ENCODE data around the gene SHROOM1.

SHROOM1 gene

DNA sequence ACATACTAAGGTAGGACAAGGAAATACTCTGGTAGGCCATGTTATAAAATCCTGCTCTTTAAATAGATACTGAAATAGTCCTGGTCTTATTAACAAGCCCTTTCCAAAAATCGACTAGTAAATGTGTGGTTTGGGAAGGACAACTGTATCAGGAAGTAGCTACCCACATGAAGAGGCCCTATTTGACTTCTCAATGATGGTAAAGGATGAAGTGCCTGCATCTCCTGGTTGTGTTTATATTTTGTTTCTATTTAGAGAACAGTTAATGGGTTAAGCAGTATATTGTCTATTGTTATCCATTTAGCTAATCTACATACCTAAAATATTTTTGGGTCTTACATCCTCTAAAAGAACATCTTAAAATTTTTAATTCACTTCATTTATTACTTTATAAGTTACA is 23.3 kb upstream of the SHROOM1 start:
- DNase-seq (ENCODE audit: low read depth in 2 of 2): no peak

DNA sequence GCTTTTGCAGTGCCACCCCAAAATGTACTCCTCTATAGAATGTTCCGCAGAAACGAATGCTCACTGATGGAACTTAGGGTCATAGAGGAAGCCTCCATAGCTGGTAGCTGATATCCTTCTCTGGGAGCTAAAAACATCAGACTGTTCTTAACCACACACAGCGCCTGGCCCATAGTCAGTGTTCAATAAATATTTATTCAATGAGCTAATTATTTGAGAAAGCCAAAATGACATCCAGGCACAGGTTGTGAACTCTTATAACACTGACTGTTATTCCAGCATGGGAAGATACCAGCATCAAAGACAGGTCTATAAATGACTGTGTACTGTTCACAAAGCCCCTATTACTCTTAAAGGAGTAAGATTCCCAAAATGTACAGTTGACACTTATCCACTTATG is 22.9 kb upstream of the SHROOM1 start:
- no peak for DNase-seq (ENCODE audit: low read depth in 2 of 2)

GRCh38 chr5:132850066-132850465 is 19.6 kb upstream of the SHROOM1 start:
- DNase-seq (ENCODE audit: low read depth in 2 of 2): no peak

DNA sequence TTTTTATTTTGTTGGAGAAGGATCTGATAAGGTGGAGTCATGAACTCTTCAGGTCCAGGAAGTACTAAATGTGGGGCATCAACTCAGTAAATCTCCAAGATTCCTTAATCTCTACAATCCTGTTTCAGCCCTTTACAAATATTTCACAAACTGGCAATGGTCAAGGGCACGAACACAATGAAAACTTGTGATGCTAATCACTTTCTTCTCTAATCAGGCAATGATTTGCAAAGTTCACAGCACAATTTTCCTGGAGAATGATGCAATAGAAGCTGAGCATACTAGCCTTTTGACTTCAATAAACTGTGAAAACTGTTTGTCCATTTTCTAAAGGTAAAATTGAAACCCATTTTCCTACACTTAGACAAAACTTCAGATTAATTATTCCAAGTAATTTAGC is 18.9 kb upstream of the SHROOM1 start:
- DNase-seq (ENCODE audit: low read depth in 2 of 2): no peak

GRCh38 chr5:132848270-132848669 is 17.8 kb upstream of the SHROOM1 start:
- no peak for DNase-seq (ENCODE audit: low read depth in 2 of 2)

DNA sequence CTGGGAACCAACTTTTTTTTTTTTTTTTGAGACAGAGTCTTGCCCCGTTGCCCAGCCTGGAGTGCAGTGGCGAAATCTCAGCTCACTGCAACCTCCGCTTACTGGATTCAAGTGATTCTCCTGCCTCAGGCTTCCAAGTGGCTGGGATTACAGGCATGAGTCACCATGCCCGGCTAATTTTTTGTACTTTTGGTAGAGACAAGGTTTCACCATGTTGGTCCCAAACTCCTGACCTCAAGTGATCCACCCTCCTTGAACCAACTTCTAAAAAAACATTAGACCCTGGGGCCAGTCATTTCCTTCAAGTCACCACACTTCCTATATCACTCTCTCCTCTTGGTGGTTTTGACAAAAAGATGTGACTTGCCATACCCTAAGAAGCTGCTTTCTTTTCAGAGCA is 10.9 kb upstream of the SHROOM1 start:
- DNase-seq (ENCODE audit: low read depth in 2 of 2): no peak

DNA sequence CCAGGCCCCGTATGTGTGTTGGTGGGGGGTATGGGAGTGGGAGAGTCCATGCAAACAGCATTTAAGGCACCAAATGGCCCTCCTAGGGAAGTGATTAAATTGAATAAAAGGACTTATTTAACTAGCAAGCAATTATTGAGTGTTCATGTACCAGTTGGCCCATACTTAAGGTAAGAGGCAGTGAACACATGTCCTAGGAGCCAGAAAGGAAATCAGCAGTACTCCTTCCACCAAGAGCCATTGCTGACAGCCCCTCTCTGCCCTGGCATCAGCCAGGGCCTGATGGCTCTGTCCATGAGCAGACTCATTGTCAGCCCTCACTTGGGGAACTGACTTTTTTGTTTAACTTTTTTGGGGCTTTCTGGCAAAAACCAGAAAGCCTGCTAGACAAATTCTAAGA is 10.4 kb upstream of the SHROOM1 start:
- no peak for DNase-seq (ENCODE audit: low read depth in 2 of 2)

GRCh38 chr5:132840313-132840712 is 9.9 kb upstream of the SHROOM1 start:
- DNase-seq (ENCODE audit: low read depth in 2 of 2): no peak

- no peak for DNase-seq (ENCODE audit: low read depth in 2 of 2)
Measured at GRCh38 chr5:132839426-132840301, 9.2 kb upstream of the SHROOM1 start.

DNA sequence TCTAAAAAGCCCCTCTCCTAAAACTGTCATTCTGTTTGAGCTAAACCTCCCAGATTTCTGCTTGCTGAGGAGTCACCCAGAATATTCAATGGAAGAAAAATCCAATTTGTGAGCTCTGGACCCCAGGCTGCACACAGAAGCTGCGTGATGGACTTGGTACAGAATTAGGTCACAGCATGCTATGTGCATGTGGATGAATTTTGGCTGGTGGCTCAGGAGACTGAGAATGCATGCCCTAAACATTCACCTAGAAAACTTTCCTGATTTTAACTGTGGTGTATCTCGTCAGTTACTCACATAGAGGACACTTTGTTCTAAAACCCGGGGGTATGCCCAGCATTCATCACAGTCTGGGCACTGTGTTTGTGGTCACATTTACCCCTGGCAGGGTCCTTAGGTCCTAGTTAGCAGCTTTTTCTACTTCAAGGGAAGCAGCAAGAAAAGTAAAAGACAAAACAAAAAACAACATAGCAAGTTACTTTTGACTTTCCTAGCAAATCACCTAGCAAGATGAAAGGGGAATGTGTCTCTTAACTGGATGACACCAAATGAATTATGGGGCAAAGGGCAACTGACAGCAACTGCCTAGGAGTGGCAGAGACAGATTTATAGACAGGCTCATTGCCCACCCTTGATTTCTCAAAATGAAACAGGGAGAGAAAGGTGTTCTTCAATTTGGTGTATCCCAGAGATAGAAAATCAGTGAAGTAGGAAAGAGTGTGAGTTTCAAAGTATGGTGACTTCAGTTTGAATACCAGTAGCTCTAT is 8.3 kb upstream of the SHROOM1 start:
- DNase-seq (ENCODE audit: low read depth in 2 of 2): no peak

GRCh38 chr5:132837868-132838267 is 7.4 kb upstream of the SHROOM1 start:
- DNase-seq (ENCODE audit: low read depth in 2 of 2): no peak

DNA sequence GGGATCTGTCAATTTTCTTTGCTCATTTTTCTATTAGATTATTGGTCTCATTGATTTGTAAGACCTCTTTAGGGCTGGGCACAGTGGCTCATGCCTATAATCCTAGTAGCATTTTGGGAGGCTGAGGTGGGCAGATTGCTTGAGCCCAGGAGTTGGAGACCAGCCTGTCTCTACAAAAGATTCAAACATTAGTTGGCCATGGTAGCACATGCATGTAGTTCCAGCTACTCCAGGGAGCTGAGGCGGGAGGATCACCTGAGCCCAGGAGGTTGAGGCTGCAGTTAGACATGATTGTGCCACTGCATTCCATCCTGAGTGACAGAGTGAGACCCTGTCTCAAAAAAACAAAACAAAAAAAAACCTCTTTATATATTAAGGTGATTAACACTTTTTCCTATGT is 6.4 kb upstream of the SHROOM1 start:
- DNase-seq (ENCODE audit: low read depth in 2 of 2): no peak

DNA sequence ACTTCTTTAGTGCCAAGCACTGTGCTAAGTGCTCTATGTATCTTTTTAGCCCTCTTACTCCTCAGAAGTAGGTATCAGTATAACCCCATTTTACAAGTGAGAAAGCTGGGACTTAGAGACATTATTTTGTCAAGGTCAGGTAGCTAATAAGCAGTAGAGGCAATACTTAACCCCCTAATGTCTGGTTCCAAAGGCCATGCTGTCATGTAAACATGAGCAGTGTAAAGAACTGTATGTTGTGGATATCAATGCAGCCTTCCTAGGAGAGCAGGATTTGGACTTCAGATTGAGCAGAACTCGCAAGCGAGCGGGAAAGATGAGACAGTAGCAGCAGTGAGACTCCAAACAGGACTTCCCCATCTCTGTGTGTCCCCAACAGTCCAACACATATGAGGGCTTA is 3.6 kb upstream of the SHROOM1 start:
- DNase-seq (ENCODE audit: low read depth in 2 of 2): no peak

GRCh38 chr5:132832612-132833011 is 2.2 kb upstream of the SHROOM1 start:
- DNase-seq (ENCODE audit: low read depth in 2 of 2): no peak

DNA sequence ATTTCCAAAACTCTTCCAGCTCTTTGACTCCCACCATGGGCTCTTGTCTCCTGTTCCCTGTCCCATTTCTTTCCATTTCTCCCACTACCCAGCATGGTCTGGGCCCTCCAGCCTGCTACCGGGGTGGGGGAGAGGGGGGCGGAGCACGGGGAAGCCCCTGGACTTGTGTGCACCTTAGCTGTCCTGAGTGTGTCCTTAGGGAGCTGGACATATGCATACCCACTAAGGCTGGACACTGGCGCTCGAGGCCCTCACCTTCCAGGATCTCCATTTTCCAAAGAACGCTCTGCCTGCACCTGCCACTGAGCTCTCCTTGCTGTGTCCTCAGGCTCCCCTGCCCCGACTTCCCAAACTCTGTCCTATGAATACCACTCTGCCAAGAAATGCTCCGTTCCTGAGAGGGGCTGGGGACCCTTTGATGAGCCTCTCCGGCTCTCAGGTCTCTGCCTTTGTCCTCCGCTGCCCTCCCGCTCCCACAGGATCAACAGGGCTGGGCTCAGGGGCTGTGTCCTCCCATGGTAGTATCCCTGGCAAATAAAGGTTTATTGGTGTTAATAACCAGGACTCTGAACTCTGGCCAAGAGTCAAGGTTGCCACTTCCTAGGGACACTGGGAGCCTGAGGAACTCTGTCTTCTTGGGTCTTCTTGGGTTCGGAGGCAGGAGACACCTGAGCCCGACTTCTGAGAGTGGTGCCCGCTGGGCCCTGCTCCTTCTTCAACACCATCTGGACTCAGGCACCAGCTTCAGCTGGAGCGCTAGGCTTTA is 831 bp upstream of the SHROOM1 start:
- no peak for DNase-seq (ENCODE audit: low read depth in 2 of 2)

DNA sequence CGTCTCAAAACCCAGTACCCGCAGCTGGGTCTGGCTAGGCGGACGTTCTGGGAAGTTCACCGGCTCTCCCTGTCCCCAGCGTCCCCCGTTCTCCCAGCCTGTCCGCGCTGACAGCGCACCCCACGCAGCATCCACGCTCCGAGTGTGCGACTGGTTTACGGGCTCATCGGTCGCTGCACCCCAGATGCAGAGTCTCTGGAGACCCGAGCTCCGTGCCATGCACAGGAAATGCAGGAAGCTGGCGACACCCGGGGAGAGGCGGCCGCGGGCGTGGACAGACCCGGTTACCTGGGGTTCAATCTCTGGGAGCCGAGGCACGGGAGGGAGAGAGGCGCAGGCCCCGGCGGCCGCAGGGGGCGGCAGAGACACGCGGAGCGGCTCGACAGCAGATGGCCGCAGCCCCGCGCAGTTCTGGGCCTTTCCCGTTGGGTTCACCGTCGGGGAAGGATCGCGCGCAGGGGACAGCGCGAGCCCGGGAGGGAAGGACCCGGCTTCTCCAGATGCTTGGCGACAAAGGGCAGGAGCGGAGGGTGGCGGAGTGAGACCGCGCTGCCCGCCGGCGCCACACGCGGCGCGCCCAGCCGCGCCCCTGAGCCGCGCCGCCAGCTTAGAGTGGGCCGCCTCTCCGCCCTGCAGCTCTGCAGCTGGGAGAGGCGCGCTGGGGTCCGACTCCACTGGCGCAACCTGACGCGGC is 558 bp downstream of the SHROOM1 start:
- DNase-seq (ENCODE audit: low read depth in 2 of 2): peak; percentile 28 to 49

DNA sequence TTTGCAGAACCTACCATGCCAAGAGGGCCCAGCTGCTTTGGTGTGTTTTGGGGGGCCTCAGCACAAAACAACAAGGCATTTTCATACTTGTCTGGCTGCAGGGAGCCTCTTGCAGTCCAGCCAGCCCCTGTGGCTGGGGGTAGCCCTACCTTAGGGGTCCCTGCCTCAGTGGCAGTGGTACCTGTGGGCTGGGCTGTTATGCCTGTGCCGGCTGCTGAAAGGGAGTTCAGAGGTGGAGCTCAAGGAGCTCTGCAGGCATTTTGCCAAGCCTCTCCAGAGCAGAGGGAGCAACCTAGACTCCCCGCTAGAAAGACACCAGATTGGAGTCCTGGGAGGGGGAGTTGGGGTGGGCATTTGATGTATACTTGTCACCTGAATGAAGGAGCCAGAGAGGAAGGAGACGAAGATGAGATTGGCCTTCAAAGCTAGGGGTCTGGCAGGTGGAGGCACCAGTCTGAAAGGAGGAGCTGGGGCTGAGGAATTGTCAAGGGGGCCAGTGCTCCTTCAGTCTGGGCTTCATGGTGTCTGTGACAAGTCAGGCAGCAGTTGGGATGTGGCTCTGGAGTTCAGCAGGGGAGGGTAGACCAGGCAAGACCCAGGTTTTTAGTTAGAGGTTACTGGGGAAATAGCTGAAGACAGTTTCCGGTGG is 1.5 kb downstream of the SHROOM1 start:
- DNase-seq (ENCODE audit: low read depth in 2 of 2): no peak

- no peak for DNase-seq (ENCODE audit: low read depth in 2 of 2)
Measured at GRCh38 chr5:132827943-132828673, 2.3 kb downstream of the SHROOM1 start.

GRCh38 chr5:132826424-132827082 is 3.9 kb downstream of the SHROOM1 start:
- DNase-seq (ENCODE audit: low read depth in 2 of 2): no peak

DNA sequence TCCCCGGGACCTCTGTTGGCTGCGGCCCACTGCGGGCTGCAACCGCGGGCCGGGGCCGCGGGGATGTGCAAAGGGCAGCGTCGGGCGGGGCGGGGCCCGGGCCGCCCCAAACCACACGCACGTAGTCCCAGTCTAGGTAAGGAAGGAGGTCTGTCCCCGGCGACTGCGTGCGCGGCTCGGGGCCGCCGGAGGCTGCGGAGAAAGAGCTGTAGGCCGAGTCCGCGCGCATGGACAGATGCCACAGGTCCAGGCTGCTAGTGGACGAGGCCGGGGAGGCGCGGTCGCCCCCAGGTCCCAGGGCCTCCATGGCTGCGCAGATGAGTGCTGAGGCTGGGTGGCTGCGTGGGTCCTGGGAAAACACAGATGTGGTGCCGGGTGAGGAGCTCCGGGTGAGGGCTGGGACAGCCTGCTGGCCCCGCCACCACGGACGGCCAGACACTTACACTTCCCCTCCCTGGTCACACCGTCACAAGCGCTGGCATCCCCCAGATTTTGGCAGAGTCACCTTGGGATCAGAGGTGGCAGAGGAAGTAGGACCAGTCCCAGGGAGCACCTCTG is 4.5 kb downstream of the SHROOM1 start:
- DNase-seq (ENCODE audit: low read depth in 2 of 2): no peak

Measured in activated CD8-positive, alpha-beta memory T cell treated with anti-CD3 and anti-CD28 coated beads for 4 hours (primary cell).